ENCODE measurements around the gene ELMOD1. TPM values are rescaled to one million over a fixed set of nuclear protein-coding genes. Genes with fewer than 3 reads are reported as not detected.
A peak's percentile ranks its signal among the peaks of the same experiment; 100 is the strongest.

Gene ELMOD1
- total and polyA plus RNA-seq, 2 donors (not counting 3 experiments of a cell fraction or from before 2014, with no cell fraction given): 1.6 to 2.4 TPM

DNA sequence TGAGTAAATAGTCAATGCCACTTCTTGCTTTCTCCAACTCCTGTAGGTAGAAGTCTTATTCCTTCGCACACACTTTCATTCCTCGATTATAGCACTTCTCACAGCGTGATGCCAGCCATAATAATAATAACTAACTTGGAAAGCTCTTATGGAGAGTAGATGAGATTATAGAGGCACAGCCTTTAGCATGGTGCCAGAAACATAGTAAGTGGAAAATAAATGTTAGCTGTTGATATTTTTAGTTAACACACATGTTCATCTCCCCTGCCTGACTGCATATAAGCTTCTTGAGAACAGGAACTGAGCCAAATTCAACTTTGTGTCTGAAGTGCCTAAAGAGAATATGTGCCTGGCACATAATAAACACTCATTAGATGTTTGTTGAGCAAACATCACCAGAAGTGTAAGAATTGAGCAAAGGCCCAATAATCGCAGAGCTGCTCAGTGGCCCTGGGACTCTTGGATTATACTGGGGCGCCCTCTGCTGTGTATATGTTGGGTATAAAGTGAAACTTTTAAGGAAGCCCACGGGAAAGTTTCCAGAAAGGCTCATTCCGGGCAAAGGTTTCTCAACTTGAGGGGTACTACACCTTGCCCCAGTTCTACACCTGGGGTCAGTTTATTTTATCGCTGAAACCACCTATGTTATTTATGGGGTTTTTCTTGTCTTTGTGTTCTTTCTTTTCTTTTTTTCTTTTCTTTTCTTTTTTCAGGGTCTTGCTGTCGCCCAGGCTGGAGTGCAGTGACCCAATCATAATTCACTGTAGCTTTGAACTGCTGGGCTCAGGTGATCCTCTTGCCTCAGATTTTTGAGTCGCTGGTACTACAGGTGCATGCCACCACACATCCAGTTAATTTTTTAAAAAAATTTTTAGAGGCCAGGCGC, 98.6 kb downstream of the ELMOD1 start:
- H3K4me2 ChIP-seq (ENCODE audit: insufficient read depth, low read length): peak overlapping the region; percentile 54
- FAIRE-seq (peak; percentile 54), DNase-seq (ENCODE audit: low read depth, low spot score) (peak; percentile 67)
- no peaks in the 10 kb centered on the region for H3K27me3 ChIP-seq (ENCODE audit: control insufficient read depth in 2 of 2, insufficient read depth in 2 of 2, low read length in 2 of 2)
- H3K79me2 ChIP-seq (ENCODE audit: control insufficient read depth, insufficient read depth, low read length): no peaks in the 10 kb centered on the region
- peaks cover 6% of the 10 kb centered on the region for H3K4me1 ChIP-seq (ENCODE audit: control insufficient read depth, extremely low read depth, insufficient read depth, low read length)
- no peaks in the 10 kb centered on the region for H4K20me1 ChIP-seq (replicated peaks; ENCODE audit: control insufficient read depth, extremely low read depth, insufficient read depth, low read length)
- BruUV-seq (replicated peaks): no TSS peak
- H3K27ac ChIP-seq (ENCODE audit: insufficient read depth, low read depth, low read length): no peak overlapping the region
- no peak overlapping the region for H2AFZ ChIP-seq (ENCODE audit: low read depth, low read length)
- intact Hi-C loops (cut with micrococcal nuclease): loop anchor here (1.0 kb wide), 4 partner anchors 91 to 140 kb away; no protein-coding TSS in a partner anchor
- CTCF ChIA-PET: interaction anchor here (0.8 to 11.5 kb wide), 33 partner anchors 9 to 1602 kb away, joined by 3 to 251 read pairs (median 7); partner anchors contain the start of genes ALKBH8, ELMOD1 and SLN
- TF ChIP-seq CTCF (IDR thresholded peaks at IDR 0.05; ENCODE audit: extremely low read depth in 1 of 2, insufficient read depth in 1 of 2, low read depth in 1 of 2, low read length in 2 of 2) (peak; percentile 52 to 57), JUN (IDR thresholded peaks at IDR 0.05; ENCODE audit: borderline replicate concordance, insufficient read depth, insufficient read length, low read depth) (no peak)
- POLR2A ChIA-PET: no interaction called here
- no peak overlapping the region for H3K9ac ChIP-seq (replicated peaks; ENCODE audit: extremely low read depth, insufficient read depth, low read length)
- dilution Hi-C loops (cut with MboI; ENCODE audit: extremely low pct_ligation_motif_present, low sequenced_read_pairs): loop anchor here (5.0 kb wide), 1 partner anchor 72 kb away; no protein-coding TSS in a partner anchor
- no peaks in the 10 kb centered on the region for H3K9me1 ChIP-seq (replicated peaks; ENCODE audit: control insufficient read depth, extremely low read depth, insufficient read depth, low read length)
- no peaks in the 10 kb centered on the region for H3K36me3 ChIP-seq (ENCODE audit: control insufficient read depth in 2 of 2, extremely low read depth in 1 of 2, insufficient read depth in 2 of 2, low read length in 2 of 2)
- no peaks in the 10 kb centered on the region for H3K9me3 ChIP-seq (replicated peaks; ENCODE audit: control insufficient read depth, insufficient read depth, low read length)
- no peak overlapping the region for H3K4me3 ChIP-seq (replicated peaks in 1 of 3; ENCODE audit: insufficient read depth in 1 of 3, low read depth in 1 of 3, low read length in 3 of 3)

Data from endothelial cell of umbilical vein (primary cell).